HEK293 (cell line): ENCODE measurements around the gene MRPL14.

Experiments used
- CTCF ChIA-PET: fragments of 350-600 bp; formaldehyde crosslinking; extraction: SDS; loops from one replicate; lab custom pipeline; 2021; ENCODE audit warnings: antibody characterized with exemption; lab: Yijun Ruan, JAX
- POLR2A ChIA-PET: fragments of 300-600 bp; formaldehyde crosslinking; extraction: SDS; loops from one replicate; lab custom pipeline; 2020; ENCODE audit warnings: antibody characterized with exemption, inconsistent platforms; lab: Yijun Ruan, JAX
- H3K27ac ChIP-seq: fragments of 200-500 bp; sonication (Bioruptor generic); 2 replicates; pipeline ENCODE4 v1.5.1; 2014; ENCODE audit warnings: low read depth, low read length, control low read depth, inconsistent platforms; ENCODE audit errors: extremely low read depth
- H3K36me3 ChIP-seq, 2 experiments: fragments of 200-500 bp in 1 of 2; sonication (Bioruptor generic) in 1 of 2; 1 replicate in 1 of 2; 2 replicates in 1 of 2; pipeline ENCODE4 v1.5.1; 2014 to 2017; ENCODE audit warnings: inconsistent platforms in 2 of 2, low read length in 2 of 2; ENCODE audit not compliant: control insufficient read depth in 2 of 2, insufficient read depth in 1 of 2
- H3K4me1 ChIP-seq: fragments of 200-500 bp; sonication (Bioruptor generic); 2 replicates; pipeline ENCODE4 v1.5.1; 2014; ENCODE audit warnings: mild to moderate bottlenecking, low read length, inconsistent platforms; ENCODE audit not compliant: control insufficient read depth, insufficient read depth
- H3K4me3 ChIP-seq: 2 replicates; pipeline ENCODE4 v1.5.1; 2011; ENCODE audit warnings: low read depth, mild to moderate bottlenecking, control low read depth, low read length, moderate library complexity
- H3K9me3 ChIP-seq: fragments of 200-500 bp; sonication (Bioruptor generic); 2 replicates; pipeline ENCODE4 v1.5.1; 2014; ENCODE audit warnings: low read depth, low read length, inconsistent platforms; ENCODE audit not compliant: control insufficient read depth, insufficient read depth
- EGR2 ChIP-seq: fragments of 450-650 bp; formaldehyde crosslinking; IDR thresholded peaks from 2 replicates; pipeline ENCODE4 v1.5.1; 2016; ENCODE audit warnings: low read depth, missing biosample characterization, missing genetic modification characterization
- GFI1B ChIP-seq: fragments of 450-650 bp; formaldehyde crosslinking; IDR thresholded peaks from 2 replicates; pipeline ENCODE4 v1.5.1; 2016; ENCODE audit warnings: missing biosample characterization, missing genetic modification characterization
- HOXD13 ChIP-seq: sonication (generic); formaldehyde crosslinking; IDR thresholded peaks from 2 replicates; pipeline ENCODE4 v1.8.0; 2022; ENCODE audit warnings: missing genetic modification reagents, borderline replicate concordance
- KLF1 ChIP-seq: fragments of 450-650 bp; formaldehyde crosslinking; IDR thresholded peaks from 2 replicates; pipeline ENCODE4 v1.5.1; 2016; ENCODE audit warnings: missing biosample characterization, missing genetic modification characterization
- KLF10 ChIP-seq: fragments of 450-650 bp; IDR thresholded peaks from 2 replicates; pipeline ENCODE4 v1.5.1; 2018; ENCODE audit warnings: missing biosample characterization, mild to moderate bottlenecking, missing genetic modification characterization
- KLF9 ChIP-seq: fragments of 450-650 bp; formaldehyde crosslinking; IDR thresholded peaks from 2 replicates; pipeline ENCODE4 v1.5.1; 2016; ENCODE audit warnings: missing biosample characterization, missing genetic modification characterization, low read depth
- PRDM1 ChIP-seq: fragments of 450-650 bp; formaldehyde crosslinking; IDR thresholded peaks from 2 replicates; pipeline ENCODE4; 2016; ENCODE audit warnings: missing biosample characterization, missing genetic modification characterization
- PRDM10 ChIP-seq: fragments of 450-650 bp; formaldehyde crosslinking; IDR thresholded peaks from 2 replicates; pipeline ENCODE4 v1.5.1; 2016; ENCODE audit warnings: missing biosample characterization, missing genetic modification characterization
- REST ChIP-seq: fragments of 450-650 bp; formaldehyde crosslinking; IDR thresholded peaks from 2 replicates; pipeline ENCODE4 v1.5.1; 2016; ENCODE audit warnings: missing biosample characterization, missing genetic modification characterization
- YY2 ChIP-seq: fragments of 450-650 bp; formaldehyde crosslinking; IDR thresholded peaks from 2 replicates; pipeline ENCODE4 v1.5.1; 2016; ENCODE audit warnings: missing biosample characterization, missing genetic modification characterization
- ZNF169 ChIP-seq: fragments of 450-650 bp; formaldehyde crosslinking; IDR thresholded peaks from 2 replicates; pipeline ENCODE4 v1.5.1; 2016; ENCODE audit warnings: missing biosample characterization, missing genetic modification characterization
- ZNF175 ChIP-seq: fragments of 450-650 bp; formaldehyde crosslinking; IDR thresholded peaks from 2 replicates; pipeline ENCODE4 v1.5.1; 2016; ENCODE audit warnings: missing biosample characterization, missing genetic modification characterization
- ZNF214 ChIP-seq: fragments of 450-650 bp; formaldehyde crosslinking; IDR thresholded peaks from 2 replicates; pipeline ENCODE4 v1.5.1; 2017; ENCODE audit warnings: missing biosample characterization, mild to moderate bottlenecking, missing genetic modification characterization, borderline replicate concordance
- ZNF585B ChIP-seq: fragments of 450-650 bp; formaldehyde crosslinking; IDR thresholded peaks from 2 replicates; pipeline ENCODE4 v1.5.1; 2016; ENCODE audit warnings: missing biosample characterization, missing genetic modification characterization
- ZNF610 ChIP-seq: fragments of 450-650 bp; formaldehyde crosslinking; IDR thresholded peaks from 2 replicates; pipeline ENCODE4 v1.5.1; 2016; ENCODE audit warnings: missing biosample characterization, missing genetic modification characterization, borderline replicate concordance
- TF ChIP-seq, protein P1 (sequence below): fragments of 450-650 bp; formaldehyde crosslinking; IDR thresholded peaks from 2 replicates; pipeline ENCODE4 v1.5.1; 2016; ENCODE audit warnings: missing biosample characterization, missing genetic modification characterization
- TF ChIP-seq, protein P2 (sequence below): fragments of 450-650 bp; formaldehyde crosslinking; IDR thresholded peaks from 2 replicates; pipeline ENCODE4 v1.5.1; 2016; ENCODE audit warnings: missing biosample characterization, missing genetic modification characterization

Gene MRPL14

GRCh38 chr6:44132476-44132875 lies 5.2 kb upstream of the MRPL14 start (continued):
- TF ChIP-seq GFI1B = no peak
- TF ChIP-seq, protein P1, sequence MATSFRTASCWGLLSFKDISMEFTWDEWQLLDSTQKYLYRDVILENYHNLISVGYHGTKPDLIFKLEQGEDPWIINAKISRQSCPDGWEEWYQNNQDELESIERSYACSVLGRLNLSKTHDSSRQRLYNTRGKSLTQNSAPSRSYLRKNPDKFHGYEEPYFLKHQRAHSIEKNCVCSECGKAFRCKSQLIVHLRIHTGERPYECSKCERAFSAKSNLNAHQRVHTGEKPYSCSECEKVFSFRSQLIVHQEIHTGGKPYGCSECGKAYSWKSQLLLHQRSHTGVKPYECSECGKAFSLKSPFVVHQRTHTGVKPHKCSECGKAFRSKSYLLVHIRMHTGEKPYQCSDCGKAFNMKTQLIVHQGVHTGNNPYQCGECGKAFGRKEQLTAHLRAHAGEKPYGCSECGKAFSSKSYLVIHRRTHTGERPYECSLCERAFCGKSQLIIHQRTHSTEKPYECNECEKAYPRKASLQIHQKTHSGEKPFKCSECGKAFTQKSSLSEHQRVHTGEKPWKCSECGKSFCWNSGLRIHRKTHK = no peak
- no peak for TF ChIP-seq ZNF169 (tag by site-specific recombination)
- TF ChIP-seq REST (tag by site-specific recombination) = no peak
- peak; percentile 29; the same call in 1 of the 2 replicates for TF ChIP-seq KLF1 (tag by site-specific recombination)
- TF ChIP-seq YY2 (tag by site-specific recombination) = no peak
- 0 out of 2 replicates have a peak, but pooled peaks have one; percentile 23 for TF ChIP-seq KLF10
- no peak for TF ChIP-seq ZNF585B (tag by site-specific recombination)
- TF ChIP-seq HOXD13 = no peak
- TF ChIP-seq ZNF214 = no peak
- TF ChIP-seq ZNF610 (tag by site-specific recombination) = no peak
- TF ChIP-seq PRDM1 = no peak
- TF ChIP-seq, protein P2, sequence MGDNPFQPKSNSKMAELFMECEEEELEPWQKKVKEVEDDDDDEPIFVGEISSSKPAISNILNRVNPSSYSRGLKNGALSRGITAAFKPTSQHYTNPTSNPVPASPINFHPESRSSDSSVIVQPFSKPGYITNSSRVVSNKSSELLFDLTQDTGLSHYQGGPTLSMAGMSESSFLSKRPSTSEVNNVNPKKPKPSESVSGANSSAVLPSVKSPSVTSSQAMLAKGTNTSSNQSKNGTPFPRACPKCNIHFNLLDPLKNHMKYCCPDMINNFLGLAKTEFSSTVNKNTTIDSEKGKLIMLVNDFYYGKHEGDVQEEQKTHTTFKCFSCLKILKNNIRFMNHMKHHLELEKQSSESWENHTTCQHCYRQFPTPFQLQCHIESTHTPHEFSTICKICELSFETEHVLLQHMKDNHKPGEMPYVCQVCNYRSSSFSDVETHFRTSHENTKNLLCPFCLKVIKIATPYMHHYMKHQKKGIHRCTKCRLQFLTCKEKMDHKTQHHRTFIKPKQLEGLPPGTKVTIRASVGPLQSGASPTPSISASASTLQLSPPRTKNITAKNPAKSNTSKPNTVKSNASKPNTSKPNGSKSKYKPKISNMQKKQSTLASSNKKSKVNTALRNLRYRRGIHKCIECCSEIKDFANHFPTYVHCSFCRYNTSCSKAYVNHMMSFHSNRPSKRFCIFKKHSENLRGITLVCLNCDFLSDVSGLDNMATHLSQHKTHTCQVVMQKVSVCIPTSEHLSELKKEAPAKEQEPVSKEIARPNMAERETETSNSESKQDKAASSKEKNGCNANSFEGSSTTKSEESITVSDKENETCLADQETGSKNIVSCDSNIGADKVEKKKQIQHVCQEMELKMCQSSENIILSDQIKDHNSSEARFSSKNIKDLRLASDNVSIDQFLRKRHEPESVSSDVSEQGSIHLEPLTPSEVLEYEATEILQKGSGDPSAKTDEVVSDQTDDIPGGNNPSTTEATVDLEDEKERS (tag by site-specific recombination) = no peak
- TF ChIP-seq EGR2 (tag by site-specific recombination) = no peak
- peak; percentile 73; the same call in 1 of the 2 replicates for TF ChIP-seq KLF9 (tag by site-specific recombination)

DNA sequence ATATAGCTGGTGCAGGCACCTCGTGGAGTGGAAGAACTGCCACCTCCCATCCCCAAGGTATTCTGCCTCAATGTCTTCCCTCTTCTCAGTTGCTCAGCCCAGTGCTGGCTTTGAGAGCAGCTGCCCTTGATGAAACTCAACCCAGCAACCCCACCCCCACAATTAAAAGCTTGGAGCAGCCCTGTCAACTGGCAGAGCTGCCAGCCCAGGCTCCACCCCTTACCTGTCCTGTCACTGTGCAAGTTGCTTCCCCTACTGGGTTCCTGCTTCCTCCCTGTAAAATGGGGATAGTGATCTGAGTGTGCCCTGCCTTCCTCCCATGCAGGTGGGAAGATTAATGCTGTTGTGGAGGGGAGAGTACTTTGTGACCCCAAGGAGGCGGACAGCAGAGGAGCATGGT lies 4.6 kb upstream of the MRPL14 start:
- POLR2A ChIA-PET = interaction anchor here (0.6 to 3.3 kb wide), 3 partner anchors 15 to 115 kb away, joined by 5 to 18 read pairs (median 6); partner anchors contain the start of gene HSP90AB1
- H3K36me3 ChIP-seq = peaks cover 0 to 18% of the 10 kb centered on the region in 2 experiments; a peak in 2 of 3 replicates
- TF ChIP-seq PRDM10 (tag by site-specific recombination) (peak; percentile 77), ZNF175 (no peak), YY2 (tag by site-specific recombination) (no peak)
- CTCF ChIA-PET = interaction anchor here (0.7 to 4.8 kb wide), 5 partner anchors 18 to 407 kb away, joined by 4 to 29 read pairs (median 7); no protein-coding TSS in a partner anchor
- H3K27ac ChIP-seq = no peak overlapping the region
- no peaks in the 10 kb centered on the region for H3K9me3 ChIP-seq
- no peak overlapping the region for H3K4me3 ChIP-seq
- peaks cover 7% of the 10 kb centered on the region for H3K4me1 ChIP-seq
